Measurements from ENCODE around the gene DGCR2. TPM values are rescaled to one million over a fixed set of nuclear protein-coding genes. Genes with fewer than 3 reads are reported as not detected.

Gene DGCR2
- total RNA-seq, 1 donor from 2014 or later = 70.6 TPM

- Histone ChIP-seq H3K4me3 (no peak overlapping the region), H3K9me3 (no peaks in the 10 kb centered on the region), H3K27me3 (no peaks in the 10 kb centered on the region), H3K27ac (no peak overlapping the region), H3K36me3 (no peaks in the 10 kb centered on the region), H3K4me1 (peaks cover 50% of the 10 kb centered on the region)
- intact Hi-C loops (cut with DNase I) = no loop called here
- no peak for TF ChIP-seq CTCF (IDR thresholded peaks at IDR 0.05)
- ATAC-seq (no peak), DNase-seq (no peak)
Measured at GRCh38 chr22:19111584-19111983, 10.6 kb downstream of the DGCR2 start.

GRCh38 chr22:19111140-19111539, 11.1 kb downstream of the DGCR2 start:
- Histone ChIP-seq H3K36me3 (no peaks in the 10 kb centered on the region), H3K4me3 (no peak overlapping the region), H3K27ac (no peak overlapping the region), H3K27me3 (no peaks in the 10 kb centered on the region), H3K9me3 (no peaks in the 10 kb centered on the region), H3K4me1 (peaks cover 48% of the 10 kb centered on the region)
- ATAC-seq (no peak), DNase-seq (peak; percentile 41)
- TF ChIP-seq CTCF (IDR thresholded peaks at IDR 0.05) = no peak
- intact Hi-C loops (cut with DNase I) = no loop called here

GRCh38 chr22:19110646-19111045, 11.6 kb downstream of the DGCR2 start:
- Histone ChIP-seq H3K36me3 (no peaks in the 10 kb centered on the region), H3K9me3 (no peaks in the 10 kb centered on the region), H3K4me1 (peaks cover 52% of the 10 kb centered on the region), H3K27ac (peak overlapping the region; percentile 75), H3K4me3 (no peak overlapping the region), H3K27me3 (no peaks in the 10 kb centered on the region)
- ATAC-seq (no peak), DNase-seq (no peak)
- TF ChIP-seq CTCF (IDR thresholded peaks at IDR 0.05) = no peak
- intact Hi-C loops (cut with DNase I) = no loop called here

- ATAC-seq = no peak
- Histone ChIP-seq H3K27me3 (no peaks in the 10 kb centered on the region), H3K27ac (peak overlapping the region; percentile 75), H3K4me1 (peaks cover 58% of the 10 kb centered on the region), H3K9me3 (no peaks in the 10 kb centered on the region), H3K4me3 (peak overlapping the region; percentile 1), H3K36me3 (no peaks in the 10 kb centered on the region)
- TF ChIP-seq CTCF (IDR thresholded peaks at IDR 0.05) = no peak
- intact Hi-C loops (cut with DNase I) = no loop called here
- DNase-seq = peak; percentile 55
Measured at GRCh38 chr22:19110064-19110458, 12.2 kb downstream of the DGCR2 start.

GRCh38 chr22:19109198-19110063, 12.8 kb downstream of the DGCR2 start:
- no peaks in the 10 kb centered on the region for H3K9me3 ChIP-seq
- no peak for TF ChIP-seq CTCF (IDR thresholded peaks at IDR 0.05)
- peaks cover 54% of the 10 kb centered on the region for H3K4me1 ChIP-seq
- H3K36me3 ChIP-seq = no peaks in the 10 kb centered on the region
- peak overlapping the region; percentile 1 for H3K4me3 ChIP-seq
- no peaks in the 10 kb centered on the region for H3K27me3 ChIP-seq
- peak; percentile 88 for ATAC-seq
- intact Hi-C loops (cut with DNase I) = no loop called here
- peak; percentile 49 for DNase-seq
- peak overlapping the region; percentile 75 for H3K27ac ChIP-seq

Data from upper lobe of right lung (tissue), 1 donor.